GM21447 (cell line): Measurements from ENCODE around the gene CRHR2.
"Not testable (repeated sequence)": the region's sequence is repeated elsewhere in the genome, so short reads cannot be mapped to it uniquely, and the experiment has no call there.

Experiments used
- ATAC-seq: cut with Tn5 transposase; IDR thresholded peaks from one replicate; pipeline ENCODE4 v1.9.1; 2021; ENCODE audit not compliant: unreplicated experiment

CRHR2 gene

DNA sequence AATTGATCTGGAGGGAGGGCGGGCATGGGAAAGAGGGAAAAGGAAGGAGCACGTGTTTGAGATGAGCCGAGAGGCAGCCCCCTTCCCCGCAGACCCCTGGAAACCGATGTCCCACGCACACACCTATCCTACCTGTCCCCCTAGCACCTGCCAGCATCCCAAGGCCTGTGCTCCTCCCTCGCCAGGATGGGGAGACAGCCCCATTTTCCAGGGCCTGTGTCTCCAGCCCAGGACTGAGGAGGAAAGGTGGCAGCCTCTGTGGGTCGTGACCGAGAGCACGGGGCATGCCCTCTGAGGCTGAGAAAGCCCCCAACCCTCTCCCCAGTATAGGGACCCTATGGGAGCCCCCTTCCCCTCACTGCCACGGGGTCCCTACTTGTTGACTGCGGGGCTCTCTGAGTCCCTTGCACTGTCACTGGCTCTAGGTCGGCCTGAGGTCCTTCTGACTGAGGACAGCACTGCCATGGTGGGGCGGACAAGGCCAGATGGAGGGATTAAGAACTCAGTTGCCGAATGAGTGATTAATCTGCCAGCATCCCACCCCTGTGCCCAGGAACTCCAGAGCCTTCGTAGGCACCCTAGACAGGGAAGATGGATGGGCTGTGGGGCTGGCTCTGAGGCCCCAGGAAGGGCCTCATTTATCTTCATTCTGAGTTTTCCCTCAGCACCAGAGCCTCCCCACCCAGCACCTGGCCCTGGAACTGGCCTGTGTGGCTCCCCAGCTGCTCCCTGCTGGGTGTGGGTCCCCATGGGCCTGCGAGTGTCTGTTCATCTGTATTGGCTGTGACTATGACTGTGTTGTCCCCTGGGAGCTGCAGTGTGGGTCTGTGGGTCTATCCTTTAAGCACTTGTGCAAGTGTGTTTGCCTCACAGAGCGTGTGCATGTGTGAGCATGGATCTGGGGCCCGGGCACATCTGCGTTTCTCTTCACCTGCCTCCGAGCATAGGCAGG lies 26.0 kb downstream of the CRHR2 start:
- no peak for ATAC-seq

DNA sequence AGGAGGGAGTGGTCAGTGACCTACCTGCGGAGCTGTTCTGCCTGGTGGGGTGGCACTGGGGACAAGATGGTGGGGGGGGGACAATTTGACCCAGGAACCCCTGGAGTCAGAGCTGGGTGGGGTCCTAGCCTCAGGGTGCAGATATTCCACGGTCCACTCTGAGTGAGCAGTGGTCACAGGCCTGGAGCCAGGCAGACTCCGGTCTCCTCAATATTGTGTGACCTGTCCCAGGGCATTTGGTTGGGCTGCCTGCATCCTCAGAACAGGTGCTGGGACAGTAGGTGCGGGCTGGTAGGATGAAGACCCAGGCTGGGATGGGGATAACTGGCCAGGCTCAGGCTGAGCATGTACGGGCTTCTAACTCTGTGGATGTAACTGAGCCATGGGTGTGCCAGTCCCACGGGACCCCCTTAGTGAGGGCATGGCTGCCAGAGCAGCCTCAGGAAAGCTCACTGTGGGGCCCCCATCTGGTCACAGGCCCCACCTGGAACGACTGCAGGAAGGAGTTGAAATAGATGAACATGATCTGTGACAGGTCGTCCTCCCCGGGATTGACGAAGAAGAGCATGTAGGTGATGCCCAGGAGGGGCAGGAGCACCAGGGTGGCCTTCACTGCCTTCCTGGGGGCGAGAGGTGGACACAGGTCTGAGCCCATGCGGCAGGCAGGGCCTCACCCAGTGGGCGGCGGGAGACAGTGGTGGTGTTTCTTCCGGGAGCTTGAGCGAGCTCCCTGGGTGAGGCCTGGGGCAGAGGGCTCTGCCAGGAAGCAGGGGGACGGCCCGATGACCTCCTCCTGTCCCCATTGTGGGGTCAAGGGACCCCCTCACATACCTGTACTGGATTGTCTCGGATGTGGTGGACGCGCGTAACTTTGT lies 26.9 kb downstream of the CRHR2 start:
- no peak for ATAC-seq

DNA sequence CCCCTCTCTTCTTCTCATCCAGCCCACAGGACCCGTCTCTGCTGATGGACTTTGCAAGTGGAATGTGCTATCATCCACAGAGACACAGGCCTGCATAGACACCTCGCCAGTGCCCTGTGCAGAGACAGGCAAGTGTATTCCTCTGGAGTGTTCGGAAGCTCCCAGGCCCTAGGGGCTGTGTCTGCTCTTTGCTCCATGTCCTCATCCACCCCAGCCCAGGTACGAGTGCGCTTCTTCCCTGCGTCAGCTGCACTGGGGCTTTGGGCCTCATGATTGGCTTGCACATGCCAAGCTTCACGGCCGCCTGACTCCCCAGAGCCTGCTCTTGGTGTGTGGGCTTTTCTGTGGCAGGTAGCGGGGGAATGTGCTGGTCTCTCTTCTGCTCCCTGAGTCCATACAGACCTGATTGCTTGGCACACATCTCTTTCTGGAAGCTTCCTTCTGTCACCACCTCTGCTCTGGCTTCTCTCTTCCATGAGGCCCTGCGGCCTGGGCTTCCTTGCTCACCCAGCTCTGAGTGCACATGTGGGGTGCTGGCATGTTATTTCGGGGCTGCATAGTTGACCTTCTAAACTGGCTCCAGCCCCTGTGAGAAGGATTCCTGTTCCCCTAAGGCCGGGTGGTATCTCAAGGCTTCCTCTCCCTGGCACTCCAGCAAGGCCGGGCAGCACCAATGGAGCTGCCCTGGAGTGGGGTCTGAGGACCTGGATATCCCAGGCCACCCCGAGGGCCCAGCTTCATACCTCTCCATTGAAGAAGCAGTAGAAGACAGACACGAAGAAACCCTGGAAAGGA lies 27.8 kb downstream of the CRHR2 start:
- no peak for ATAC-seq

DNA sequence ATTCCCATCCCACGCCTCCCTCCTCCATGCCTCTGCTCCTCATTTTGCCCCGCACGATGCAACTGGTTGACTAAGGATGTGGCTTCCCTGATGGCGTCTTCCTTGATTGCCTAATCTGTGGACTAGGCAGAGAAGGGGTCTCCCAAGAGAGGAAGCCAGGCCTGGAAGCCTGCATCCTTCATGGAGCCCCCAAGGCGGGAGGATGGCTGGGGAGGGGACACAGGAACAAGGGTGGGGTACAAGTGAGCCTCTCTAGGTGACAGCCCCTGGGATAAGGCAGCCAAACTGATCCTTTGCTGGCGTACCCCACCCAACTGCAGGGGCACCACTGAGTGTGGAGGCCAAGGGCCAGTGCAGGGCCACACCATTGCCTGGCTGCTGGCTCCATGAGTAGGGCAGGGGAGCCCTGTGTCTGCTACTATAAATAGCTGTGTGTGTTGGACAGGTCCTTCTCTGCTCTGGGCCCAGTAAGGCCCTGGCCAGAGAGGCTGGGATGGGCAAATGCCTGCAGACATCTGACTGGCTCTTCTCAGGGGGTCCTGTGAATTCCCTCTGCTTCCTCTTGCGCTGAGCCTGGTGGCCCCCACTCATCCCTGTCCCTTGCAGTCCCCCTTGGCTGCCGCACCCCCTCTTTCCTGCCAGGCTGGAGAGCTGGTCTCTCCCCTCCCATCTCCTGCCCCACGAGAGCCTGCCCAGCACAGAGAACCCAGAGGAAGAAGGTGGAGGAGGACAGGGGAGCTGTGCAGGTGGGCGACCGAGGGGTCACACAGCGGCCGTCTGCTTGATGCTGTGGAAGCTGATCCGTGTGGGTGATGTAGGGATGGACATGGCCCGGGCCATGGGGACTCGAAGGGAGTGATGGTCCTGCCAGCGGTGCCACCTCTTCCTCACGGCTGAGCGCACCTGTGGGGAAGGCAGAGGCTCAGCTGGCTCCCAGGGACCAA lies 29.3 kb downstream of the CRHR2 start:
- ATAC-seq, result no peak

DNA sequence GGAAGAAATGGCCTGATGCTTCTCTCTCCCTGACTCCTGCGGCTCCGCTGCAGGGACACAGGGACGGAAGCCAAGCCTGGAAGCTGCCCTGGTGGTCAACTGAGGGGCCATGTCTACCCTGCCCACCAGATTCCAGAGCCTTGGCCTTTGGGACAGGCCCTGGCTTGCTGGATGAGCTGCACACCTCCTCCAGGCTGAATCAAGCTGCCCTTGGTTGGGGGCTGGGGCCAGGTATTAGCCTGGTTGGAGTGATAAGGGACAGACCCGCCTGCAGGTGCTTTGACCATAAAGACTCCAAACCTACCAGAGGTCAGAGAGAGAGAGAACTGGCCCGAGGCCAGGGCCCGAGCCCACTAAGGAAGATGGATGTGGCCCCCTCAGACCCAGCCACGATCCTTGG lies 30.1 kb downstream of the CRHR2 start:
- ATAC-seq, result no peak

GRCh38 chr7:30650421-30650808 lies 31.8 kb downstream of the CRHR2 start:
- no peak for ATAC-seq

- no peak for ATAC-seq
These were observed 32.4 kb downstream of the CRHR2 start for GRCh38 chr7:30649717-30650420.

GRCh38 chr7:30648744-30649540 lies 33.3 kb downstream of the CRHR2 start:
- no peak for ATAC-seq

DNA sequence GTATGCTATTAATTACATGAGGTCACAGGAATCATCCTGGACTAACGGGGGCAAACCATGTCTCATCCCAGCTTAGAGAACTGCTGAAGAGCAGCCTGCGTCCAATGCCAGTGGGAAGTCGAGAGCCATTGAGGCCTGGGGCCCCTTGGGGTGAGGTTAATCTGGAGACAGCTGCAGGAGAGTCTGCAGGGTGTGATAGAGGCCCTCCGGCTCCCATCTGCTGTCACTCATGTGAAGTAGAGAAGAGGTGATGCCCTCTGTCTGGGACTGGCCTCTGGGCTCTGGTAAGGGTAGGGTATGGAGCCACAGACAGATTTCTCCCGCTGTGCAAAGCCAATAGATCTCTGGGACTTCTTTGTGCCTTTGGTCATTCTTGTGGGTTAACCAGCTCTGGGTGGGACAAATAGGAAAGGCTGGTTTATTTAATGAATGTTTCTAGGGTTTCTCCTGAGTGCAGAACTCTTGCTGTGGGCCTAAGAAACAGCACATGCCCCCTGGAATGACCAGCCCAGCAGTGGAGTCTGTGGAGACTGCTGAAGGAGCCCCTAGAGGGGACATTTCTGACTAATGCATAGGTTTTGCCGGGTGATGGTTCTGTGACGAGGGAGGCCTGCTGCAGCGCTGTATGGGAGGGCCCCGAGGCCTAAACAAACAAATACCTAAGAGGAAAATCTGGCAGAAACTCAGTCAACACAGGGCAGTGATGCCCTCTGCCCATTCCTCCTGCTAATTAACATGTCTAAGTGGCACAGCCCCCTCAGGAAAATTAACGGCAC lies 34.5 kb downstream of the CRHR2 start:
- no peak for ATAC-seq

DNA sequence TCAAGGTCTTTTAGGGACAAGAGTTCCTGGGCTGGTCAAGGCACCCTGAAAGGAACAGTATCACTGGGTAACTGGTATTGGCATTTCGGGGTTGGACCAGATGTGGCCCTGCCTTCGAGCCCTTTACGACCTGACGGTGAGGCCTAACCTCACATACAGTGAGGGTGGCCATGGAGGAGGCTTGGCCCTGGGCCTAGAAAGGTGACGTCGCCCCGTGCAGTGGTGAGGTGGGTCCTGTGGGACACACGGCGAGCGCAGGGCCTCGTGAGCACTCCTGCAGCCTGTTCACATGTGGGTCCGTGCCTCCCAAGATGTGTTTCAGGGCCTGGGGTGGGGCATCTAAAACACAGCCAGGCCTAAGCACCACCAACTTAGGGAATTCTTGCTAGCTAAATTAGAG lies 36.1 kb downstream of the CRHR2 start:
- no peak for ATAC-seq

GRCh38 chr7:30645661-30646060 lies 36.6 kb downstream of the CRHR2 start:
- no peak for ATAC-seq

- ATAC-seq, result no peak
These were observed 37.8 kb downstream of the CRHR2 start for GRCh38 chr7:30644286-30644955.

- no peak for ATAC-seq
These were observed 39.5 kb downstream of the CRHR2 start for GRCh38 chr7:30642789-30643188.

- not testable (repeated sequence) for ATAC-seq
These were observed 39.9 kb downstream of the CRHR2 start for GRCh38 chr7:30642322-30642721.

GRCh38 chr7:30635798-30636197 lies 46.5 kb downstream of the CRHR2 start:
- ATAC-seq, result no peak

DNA sequence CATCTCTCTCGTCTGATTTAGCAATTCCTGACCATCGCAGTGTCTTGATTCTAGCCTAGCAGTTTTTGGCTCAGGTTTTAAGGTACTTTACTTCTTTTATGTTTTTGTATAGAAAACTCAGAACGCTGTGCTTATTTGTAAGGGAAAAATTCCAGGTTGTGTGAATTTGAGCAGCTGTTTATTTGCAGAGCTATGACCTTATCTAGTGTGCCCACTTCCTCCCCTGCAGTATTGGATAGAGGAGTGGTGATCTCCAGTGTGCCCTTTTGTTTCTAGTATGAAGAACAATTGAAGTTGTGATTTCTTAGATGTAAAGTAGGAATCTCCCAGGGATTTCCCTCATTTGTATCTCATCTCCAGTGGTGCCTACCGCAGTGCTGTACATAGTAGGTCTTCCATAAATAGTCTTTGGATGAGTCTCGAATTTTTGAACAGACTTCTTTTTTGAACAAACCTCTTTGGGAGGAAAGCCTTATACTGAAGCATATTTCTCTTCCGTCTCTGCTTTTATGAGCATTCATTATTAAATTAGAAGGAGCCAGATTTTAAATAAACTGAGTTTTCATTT lies 47.5 kb downstream of the CRHR2 start:
- ATAC-seq, result no peak

GRCh38 chr7:30634193-30634626 lies 48.0 kb downstream of the CRHR2 start:
- ATAC-seq, result no peak
